NCI-H2227 treated with DMSO at 0.1 percent for 48 hours (cell line): ENCODE data around the gene RNASEH2B.

Source experiments
- DNase-seq: peaks from one replicate; lab custom pipeline; 2025; lab: John Stamatoyannopoulos, UW

Gene RNASEH2B

GRCh38 chr13:50941146-50941545 is 31.6 kb downstream of the RNASEH2B start:
- no peak for DNase-seq

DNA sequence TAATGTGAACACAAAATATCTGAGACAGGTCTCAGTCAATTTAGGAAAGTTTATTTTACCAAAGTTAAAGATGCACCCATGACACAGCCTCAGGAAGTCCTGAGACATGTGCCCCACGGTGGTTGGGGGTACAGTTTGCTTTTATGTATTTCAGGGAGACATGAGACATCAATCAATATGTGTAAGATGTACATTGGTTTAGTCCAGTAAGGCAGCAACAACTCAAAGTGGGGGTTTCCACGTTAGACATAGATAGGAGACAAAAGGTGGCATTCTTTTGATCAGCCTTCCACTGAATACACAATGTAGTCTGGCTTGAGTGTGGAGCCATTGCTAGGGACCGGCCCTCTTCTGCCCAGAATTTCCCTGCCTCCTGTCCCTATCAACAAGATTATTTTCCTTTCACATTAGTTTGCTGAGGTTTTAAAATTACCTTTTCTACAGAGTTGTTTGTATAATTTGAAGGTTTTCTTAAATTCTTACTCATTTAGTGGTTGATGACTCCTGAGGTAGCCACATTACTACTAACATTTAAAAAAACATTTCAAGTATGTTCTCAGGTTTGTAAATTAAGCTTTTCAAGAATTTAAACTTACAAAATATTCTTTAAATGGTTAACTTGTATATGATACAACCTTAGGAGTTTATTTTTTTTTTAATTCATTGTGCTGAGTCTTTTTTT is 33.2 kb downstream of the RNASEH2B start:
- DNase-seq, result no peak

DNA sequence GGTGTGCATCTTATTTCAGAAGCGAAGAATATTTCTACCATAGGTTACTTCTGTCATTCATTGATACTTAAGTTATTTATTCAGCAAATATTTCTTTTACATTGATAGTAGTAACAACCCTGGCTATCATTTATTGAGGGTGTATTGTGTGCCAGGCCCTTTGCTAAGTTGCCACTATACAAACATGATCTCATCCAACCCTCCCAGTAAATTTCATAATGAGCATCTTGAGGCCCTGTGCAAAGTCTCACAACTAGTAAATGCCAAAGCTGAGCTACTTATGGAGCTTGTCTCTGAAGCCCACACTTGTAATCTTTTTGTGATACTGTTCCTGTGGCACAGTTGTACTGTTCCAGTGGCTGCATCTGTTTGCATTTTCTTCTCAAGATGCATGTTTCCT is 36.1 kb downstream of the RNASEH2B start:
- no peak for DNase-seq

GRCh38 chr13:50948601-50949000 is 39.0 kb downstream of the RNASEH2B start:
- no peak for DNase-seq

GRCh38 chr13:50950849-50951248 is 41.3 kb downstream of the RNASEH2B start:
- no peak for DNase-seq

DNA sequence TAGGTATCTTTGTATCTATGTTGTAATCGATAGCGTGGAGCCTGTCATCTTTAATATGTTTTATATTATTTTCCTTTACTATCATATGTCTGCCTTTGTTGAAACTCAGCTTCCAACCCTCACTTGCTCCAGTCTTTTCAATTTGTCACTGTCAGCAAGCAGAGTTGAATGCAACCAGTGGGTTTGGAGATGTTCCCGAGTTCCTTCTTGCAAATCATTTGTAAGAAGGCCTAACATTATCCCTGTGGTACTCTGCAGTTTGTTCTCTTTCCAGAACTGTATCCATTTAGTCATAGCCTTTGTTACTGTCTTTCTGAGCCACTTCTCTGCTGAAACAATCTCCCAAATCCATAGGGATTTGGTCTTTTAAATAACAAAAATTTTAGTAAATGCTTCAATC is 41.8 kb downstream of the RNASEH2B start:
- no peak for DNase-seq

- DNase-seq, result peak; percentile 14
Measured at GRCh38 chr13:50955241-50955640, 45.6 kb downstream of the RNASEH2B start.

- DNase-seq, result peak; percentile 52
Measured at GRCh38 chr13:50955798-50956197, 46.2 kb downstream of the RNASEH2B start.

- DNase-seq, result no peak
Measured at GRCh38 chr13:50957620-50958019, 48.0 kb downstream of the RNASEH2B start.

GRCh38 chr13:50969691-50970090 is 60.1 kb downstream of the RNASEH2B start:
- peak; percentile 4 for DNase-seq

DNA sequence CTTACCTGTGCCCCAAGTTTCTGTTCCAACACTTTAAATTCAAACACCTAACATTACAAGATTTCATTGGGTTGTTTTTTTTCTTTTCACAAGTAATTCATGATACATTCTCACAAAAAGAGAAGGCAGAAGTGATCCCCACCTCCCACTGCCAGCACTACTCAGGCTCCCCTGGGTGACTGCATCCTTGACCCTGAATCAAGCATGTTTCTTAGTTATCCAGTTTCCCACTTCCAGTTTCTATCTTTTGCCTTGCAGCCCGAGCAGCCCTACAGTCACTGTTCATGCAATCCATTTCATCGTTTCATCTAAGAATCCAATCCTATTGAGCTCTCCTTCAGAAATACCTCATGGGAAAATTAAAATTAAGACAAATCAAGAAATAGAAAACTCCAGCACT is 61.4 kb downstream of the RNASEH2B start:
- DNase-seq, result no peak

- no peak for DNase-seq
Measured at GRCh38 chr13:50974268-50974667, 64.7 kb downstream of the RNASEH2B start.

GRCh38 chr13:50979187-50979586 is 69.6 kb downstream of the RNASEH2B start:
- DNase-seq, result no peak

DNA sequence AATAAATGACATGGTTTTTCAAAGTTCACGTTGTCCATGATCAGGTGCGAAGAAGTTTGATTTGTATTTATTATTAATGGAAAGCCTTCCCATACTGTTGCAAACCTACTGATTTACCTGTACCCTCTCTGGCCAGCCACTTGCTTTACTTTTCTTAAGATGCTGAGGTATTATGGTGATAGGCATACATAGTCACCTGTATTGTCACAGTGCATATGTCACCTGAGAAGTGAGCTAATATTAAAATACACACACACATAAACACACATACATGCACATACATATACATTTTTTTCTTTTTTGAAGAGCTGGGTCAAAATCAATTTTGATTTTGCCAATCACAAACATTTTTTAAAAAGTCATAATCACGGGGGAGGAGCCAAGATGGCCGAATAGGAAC is 72.1 kb downstream of the RNASEH2B start:
- no peak for DNase-seq

DNA sequence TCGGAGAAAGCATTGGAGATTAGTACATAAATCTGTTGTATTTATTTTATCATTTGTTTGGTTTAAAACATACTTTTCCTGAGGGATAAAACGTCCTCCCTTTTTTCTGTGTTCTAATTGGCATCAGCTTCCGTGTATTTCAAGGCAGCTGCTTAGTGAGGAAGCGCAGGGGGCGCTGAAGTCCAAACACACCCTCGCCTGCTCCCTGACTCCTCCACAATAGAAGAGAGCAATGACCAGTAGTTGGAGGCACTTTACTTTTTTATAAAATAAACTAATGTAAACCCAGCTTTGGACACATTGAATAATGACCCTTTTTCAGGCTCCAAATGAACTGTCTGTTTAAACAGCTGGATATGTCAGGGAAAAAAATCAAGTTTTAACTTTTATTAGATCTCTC is 79.9 kb downstream of the RNASEH2B start:
- DNase-seq, result peak; percentile 43

DNA sequence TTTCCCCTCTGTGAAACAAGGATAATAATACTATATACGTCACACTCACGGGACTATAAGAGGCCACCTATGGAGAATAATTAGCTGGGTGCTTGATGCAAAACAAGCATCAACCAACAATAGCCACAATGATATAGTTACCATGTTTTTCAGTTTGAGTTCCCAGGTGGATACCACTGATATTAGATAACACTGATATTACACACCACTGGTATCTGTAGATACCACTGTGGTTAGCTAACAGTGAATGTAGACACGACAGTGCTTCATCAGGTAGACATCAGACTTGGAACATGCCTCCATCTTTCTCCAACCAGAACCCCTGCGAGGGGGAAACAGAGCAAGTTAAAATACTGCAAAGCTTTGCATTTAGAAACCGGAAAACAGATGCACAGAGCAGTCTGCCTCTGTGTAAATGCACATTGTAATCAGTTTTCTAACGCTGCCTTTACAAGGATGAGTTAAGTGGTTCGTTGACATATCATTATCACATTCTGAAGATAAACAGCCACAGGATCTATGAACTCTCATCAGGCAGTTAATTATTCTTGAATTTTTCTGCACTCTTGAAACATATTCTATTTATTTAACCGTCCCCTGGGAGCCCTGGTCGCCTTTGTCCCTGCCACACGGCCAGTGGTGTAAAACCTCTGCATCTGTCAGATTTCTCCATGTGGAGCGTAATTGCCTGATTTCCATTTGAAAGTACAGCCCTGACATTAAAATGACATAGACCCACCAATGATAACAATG is 80.7 kb downstream of the RNASEH2B start:
- peak; percentile 47 for DNase-seq

- peak; percentile 59 for DNase-seq
Measured at GRCh38 chr13:50990818-50991506, 81.4 kb downstream of the RNASEH2B start.

DNA sequence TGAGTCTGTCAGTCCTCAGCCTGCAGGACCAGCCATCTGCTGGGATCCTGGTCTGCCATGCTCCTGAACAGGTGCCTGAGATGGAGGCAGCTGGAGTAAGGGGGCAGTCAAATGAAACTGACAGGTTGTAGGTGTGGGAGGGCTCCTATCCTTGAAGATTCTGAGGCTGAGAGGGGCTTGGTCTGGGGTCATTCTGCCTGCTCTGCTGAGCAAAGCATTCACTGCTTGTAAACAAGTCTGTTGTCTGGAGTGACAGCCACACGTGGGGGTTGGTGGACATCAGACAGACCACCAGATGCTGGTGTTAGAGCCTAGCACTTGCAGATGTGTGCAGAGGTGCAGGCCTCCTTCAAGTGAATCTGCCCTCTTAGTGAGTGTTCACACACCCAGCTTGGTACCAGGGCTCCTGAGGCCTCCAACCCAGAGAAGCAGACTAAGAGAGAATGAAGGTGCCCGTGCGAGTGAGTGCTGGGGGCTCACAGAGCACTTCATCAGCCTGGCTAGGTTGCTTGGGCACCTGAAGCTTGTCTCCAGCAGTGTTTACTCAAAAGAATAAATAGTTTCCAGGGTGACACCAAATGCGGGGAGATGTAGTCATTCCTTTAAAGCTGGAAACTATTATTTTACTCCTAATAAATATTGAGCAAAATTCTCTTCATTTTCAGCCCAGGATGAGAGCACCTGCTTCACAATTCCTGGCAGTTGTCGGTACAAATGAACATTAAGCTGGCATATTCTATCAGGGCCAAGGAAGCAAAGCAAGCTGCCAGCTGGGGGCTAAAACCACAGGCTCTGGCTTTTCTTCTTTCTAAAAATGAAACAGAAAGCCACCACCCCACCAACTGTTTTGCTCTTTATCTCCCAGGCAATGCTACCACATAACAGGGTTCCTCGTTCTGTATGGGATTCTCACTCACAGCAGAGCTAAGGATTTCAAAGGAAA is 82.3 kb downstream of the RNASEH2B start:
- no peak for DNase-seq

DNA sequence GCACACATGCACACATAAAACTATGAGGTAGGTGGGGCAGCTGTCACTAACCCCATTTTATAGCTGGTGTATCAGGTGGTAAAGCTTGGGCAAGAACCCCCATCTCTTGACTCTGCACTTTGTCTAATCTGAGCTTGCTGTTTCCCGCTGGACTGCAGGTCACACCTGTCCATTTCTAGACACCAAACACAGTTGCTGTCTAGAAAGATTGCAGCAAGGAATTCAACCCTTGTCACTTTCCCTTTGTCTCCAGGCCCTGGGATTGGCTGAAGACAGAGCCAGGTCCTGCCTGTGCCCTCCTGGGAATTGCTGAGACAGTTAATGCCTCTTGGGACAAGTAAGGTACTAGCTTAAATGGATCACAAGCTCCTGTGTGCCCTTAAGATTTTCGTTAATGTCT is 83.8 kb downstream of the RNASEH2B start:
- no peak for DNase-seq

- DNase-seq, result no peak
Measured at GRCh38 chr13:50993934-50994333, 84.3 kb downstream of the RNASEH2B start.

GRCh38 chr13:50994651-50995050 is 85.1 kb downstream of the RNASEH2B start:
- DNase-seq, result no peak

- DNase-seq, result no peak
Measured at GRCh38 chr13:50995854-50996253, 86.3 kb downstream of the RNASEH2B start.
